ENCODE data around the gene SNORC.
"Not testable (repeated sequence)": the region's sequence is repeated elsewhere in the genome, so short reads cannot be mapped to it uniquely, and the experiment has no call there.

The SNORC gene

DNA sequence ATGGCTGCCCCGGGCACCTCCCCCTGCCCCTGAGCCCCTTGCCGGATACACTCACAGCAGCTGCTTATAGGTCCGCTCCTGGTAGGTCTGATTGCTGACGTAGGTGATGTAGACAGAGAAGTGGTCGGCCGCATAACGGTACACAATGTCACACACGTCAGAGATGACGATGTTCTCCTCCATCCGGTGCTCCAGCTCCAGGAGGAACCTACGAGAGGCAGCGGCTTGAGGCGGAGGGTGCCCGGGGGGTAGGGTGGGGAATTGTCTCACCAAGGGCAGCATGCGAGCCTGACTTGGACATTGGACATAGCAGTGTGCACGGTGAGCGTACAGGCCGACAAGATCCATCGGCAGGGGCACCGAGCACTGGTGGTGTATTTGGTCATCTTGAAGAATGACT, 22.8 kb downstream of the SNORC start:
- Mint-ChIP-seq H3K27me3 (ENCODE audit: low read depth) (no peaks in the 10 kb centered on the region), H3K27ac (no peak overlapping the region), H3K4me3 (no peak overlapping the region), H3K36me3 (ENCODE audit: low read depth) (no peaks in the 10 kb centered on the region), H3K4me1 (ENCODE audit: low read depth) (no peaks in the 10 kb centered on the region), H3K9me3 (no peaks in the 10 kb centered on the region)

DNA sequence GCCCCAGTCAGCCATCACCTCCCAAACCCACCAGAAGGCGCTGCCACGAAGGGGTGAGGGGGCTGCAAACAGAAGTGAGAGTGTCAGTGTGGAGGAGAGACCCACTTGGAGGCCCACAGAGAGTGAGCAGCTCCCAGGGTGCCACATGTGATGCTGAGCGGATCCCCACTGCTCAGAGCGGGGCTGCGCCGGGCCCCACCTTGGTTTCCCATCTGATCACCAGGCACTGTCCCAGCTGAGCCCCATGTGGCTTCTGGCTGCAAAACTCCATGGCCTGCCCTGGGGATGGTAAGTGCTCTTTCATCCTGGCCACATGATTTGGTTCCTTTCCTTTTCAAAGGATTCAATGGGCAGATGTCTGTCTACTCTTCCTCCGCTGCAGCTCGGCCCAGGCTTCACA, 23.8 kb downstream of the SNORC start:
- H3K27ac Mint-ChIP-seq, result no peak overlapping the region
- no peaks in the 10 kb centered on the region for H3K27me3 Mint-ChIP-seq (ENCODE audit: low read depth)
- no peaks in the 10 kb centered on the region for H3K36me3 Mint-ChIP-seq (ENCODE audit: low read depth)
- H3K4me1 Mint-ChIP-seq (ENCODE audit: low read depth), result no peaks in the 10 kb centered on the region
- H3K4me3 Mint-ChIP-seq, result no peak overlapping the region
- no peaks in the 10 kb centered on the region for H3K9me3 Mint-ChIP-seq

DNA sequence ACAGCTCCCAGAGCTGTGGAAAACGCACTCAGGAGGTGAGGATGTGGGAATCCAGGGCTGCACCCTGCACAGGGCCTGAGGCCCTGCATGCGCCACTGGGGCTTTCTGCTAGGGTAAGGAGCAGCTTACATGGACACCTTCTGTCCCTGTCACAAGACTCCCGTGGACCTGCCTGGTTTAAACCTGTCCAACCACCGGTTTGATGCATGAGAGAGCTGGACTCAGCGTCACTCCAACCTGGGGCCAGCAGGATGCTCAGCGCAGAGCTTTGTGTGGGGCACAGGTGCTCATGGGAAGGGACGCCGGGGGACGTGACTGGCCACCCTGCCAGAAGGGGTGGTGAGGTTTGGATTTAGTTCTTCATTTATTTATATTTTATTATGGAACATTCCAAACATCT, 24.2 kb downstream of the SNORC start:
- Mint-ChIP-seq H3K36me3 (ENCODE audit: low read depth) (no peaks in the 10 kb centered on the region), H3K9me3 (no peaks in the 10 kb centered on the region), H3K27me3 (ENCODE audit: low read depth) (no peaks in the 10 kb centered on the region), H3K27ac (no peak overlapping the region), H3K4me1 (ENCODE audit: low read depth) (no peaks in the 10 kb centered on the region), H3K4me3 (no peak overlapping the region)

DNA sequence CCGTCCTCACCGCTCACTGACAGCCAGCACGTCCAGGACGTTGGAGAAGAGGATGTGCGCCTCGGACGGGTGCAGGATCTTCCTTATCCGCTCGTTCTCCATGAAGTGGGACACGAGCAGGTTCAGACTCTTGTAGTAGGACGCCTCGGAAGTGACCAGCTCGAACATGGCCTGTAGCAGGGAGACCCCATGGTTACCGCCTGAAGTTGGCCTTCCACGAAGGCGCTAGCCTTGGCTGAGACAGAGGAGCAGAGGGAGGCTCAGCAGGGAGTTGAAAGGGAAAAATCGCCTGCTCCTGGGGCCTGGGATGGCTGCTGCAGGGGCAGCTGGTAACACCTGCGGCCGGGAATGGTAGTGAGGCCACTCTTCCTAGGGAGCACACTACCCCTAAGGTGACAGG, 24.7 kb downstream of the SNORC start:
- Mint-ChIP-seq H3K36me3 (ENCODE audit: low read depth) (no peaks in the 10 kb centered on the region), H3K27ac (no peak overlapping the region), H3K9me3 (no peaks in the 10 kb centered on the region), H3K27me3 (ENCODE audit: low read depth) (no peaks in the 10 kb centered on the region), H3K4me3 (no peak overlapping the region), H3K4me1 (ENCODE audit: low read depth) (no peaks in the 10 kb centered on the region)

DNA sequence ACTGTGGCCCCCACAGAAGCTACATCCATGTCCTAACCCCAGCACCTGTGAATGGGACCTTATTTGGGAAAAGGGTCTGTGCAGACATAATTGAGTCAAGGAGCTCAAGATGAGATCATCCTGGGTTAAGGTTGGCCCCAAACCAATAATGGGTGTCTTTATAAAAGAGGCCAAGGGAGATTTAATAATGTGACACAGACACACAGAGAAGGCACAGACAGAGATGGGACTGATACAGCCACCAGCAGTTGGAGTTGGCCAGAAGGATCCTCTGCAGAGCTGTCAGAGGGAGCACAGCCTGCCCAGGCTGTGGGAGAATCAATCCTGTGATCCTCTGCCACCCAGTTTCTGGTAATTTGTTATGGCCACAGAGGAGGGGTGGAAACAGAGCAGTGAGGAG, 26.0 kb downstream of the SNORC start:
- Mint-ChIP-seq H3K27me3 (ENCODE audit: low read depth) (no peaks in the 10 kb centered on the region), H3K36me3 (ENCODE audit: low read depth) (no peaks in the 10 kb centered on the region), H3K27ac (no peak overlapping the region), H3K4me1 (ENCODE audit: low read depth) (no peaks in the 10 kb centered on the region), H3K9me3 (no peaks in the 10 kb centered on the region), H3K4me3 (no peak overlapping the region)

DNA sequence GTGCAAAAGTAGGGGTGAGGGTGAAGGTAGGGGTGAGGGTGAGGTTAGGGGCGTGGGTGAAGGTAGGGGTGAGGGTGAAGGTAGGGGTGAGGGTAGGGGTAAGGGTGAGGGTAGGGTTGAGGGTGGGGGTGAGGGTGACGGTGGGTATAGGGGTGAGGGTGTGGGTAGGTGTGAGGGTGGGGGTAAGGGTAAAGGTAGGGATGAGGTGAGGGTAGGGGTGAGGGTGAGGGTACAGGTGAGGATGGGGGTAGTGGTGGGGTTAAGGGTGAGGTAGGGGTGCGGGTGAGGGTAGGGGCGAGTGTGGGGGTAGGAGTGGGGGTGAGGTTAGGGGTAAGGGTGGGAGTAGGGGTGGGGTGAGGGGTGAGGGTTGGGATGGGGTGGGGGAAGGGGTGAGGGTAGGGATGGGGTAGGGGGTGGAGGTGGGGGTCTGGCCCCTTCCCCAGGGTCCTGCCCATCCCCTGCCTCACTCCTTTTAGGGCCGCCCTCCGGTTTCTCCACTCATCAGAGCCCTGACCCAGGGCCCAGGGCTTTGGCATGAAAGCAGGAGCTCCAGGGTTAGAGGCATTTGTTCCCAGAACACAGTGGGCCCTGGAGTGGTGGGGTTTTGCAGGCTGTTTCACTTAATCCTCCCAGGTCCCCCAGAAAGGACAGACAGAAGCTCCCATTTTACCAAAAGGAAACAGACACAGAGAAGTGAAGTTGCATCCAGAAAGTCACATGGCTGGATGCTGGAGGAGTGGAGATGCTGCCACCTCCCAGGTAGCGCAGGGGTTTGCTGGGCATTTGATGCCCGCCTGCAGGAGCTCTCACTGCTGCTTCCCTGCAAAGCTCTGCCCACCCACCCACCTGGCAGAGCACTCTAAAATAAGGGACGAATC, 26.9 kb downstream of the SNORC start:
- no peaks in the 10 kb centered on the region for H3K4me1 Mint-ChIP-seq (ENCODE audit: low read depth)
- H3K27me3 Mint-ChIP-seq (ENCODE audit: low read depth), result no peaks in the 10 kb centered on the region
- no peaks in the 10 kb centered on the region for H3K36me3 Mint-ChIP-seq (ENCODE audit: low read depth)
- H3K9me3 Mint-ChIP-seq, result no peaks in the 10 kb centered on the region
- no peak overlapping the region for H3K27ac Mint-ChIP-seq
- no peak overlapping the region for H3K4me3 Mint-ChIP-seq

DNA sequence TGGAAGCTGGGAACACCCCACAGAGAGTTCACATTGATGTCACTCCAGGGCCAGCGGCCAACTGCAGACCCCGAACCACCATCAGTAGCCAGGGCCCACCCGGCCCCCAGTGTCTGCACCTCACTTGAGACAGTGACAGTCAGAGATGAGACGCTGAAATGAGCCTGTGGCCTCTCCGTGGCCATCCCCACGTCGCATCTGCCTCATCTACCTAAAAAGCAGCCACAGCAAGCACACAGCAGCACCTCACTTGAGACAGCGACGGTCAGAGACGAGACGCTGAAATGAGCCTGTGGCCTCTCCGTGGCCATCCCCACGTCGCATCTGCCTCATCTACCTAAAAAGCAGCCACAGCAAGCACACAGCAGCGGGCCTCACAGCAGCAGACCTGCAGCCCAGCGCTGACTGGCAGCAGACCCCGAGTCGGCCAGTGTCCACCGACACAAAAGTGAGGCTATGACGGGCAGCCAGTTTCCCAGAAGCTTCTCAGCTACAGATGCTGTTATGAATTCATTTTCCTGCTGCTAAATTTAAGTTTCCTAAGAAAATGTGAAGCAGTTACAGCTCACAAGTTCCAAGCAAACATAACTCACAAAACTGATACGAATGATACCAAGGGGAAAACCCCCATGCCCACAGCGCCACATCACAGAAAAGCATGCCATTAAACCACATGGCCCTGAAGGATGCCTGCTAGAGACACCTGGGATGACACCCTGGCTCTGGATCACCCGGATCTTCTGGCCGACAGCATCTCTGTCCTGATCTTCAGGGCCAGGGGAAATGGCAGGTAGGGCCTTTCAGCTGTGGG, 27.7 kb downstream of the SNORC start:
- H3K4me3 Mint-ChIP-seq, result no peak overlapping the region
- no peak overlapping the region for H3K27ac Mint-ChIP-seq
- no peaks in the 10 kb centered on the region for H3K9me3 Mint-ChIP-seq
- no peaks in the 10 kb centered on the region for H3K36me3 Mint-ChIP-seq (ENCODE audit: low read depth)
- H3K4me1 Mint-ChIP-seq (ENCODE audit: low read depth), result no peaks in the 10 kb centered on the region
- H3K27me3 Mint-ChIP-seq (ENCODE audit: low read depth), result no peaks in the 10 kb centered on the region

DNA sequence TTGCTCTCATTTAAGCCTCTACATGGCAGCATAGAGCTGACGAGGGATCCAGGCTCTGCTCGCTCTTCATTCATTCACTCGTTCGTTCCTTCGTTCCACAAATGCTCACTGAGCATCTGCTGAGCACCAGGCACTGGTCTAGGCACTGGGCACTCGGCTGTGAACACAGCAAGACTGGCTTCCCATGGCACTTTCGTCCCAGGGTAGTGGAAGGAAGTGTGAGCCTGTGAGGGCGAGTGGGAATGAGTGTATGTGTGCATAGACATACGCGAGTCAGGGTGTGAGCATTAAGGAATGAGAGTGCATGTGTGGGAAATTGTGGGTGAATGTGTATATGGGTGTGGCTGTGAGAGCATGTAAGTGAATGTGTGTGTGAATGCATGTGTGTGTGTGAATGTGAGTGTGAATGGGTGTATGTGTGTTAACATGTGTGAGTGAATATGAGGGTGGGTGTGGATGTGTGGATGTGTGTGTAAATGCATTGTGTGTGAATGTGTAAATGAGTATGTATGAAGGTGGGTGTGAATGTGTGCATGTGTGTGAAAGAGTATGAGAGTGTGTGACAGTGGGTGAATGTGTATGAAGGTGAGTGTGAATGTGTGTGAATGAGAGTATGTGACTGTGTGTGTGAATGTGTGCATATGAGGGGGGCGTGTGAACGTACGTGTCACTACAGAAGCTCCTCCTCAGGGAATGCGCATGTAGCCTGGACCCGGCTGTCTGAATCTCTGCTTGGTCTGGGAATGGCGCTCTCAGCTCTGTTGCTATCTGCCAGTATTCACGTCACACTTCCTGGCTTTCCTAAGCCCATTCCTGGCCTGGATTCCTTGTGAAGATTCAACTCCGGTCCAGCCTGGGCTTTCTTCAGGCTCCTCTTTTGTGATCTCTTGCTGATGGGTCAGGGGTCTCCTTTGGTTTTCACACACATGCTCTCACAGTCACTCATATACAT, 28.8 kb downstream of the SNORC start:
- Mint-ChIP-seq H3K4me1 (ENCODE audit: low read depth) (no peaks in the 10 kb centered on the region), H3K9me3 (no peaks in the 10 kb centered on the region), H3K36me3 (ENCODE audit: low read depth) (no peaks in the 10 kb centered on the region), H3K4me3 (no peak overlapping the region), H3K27me3 (ENCODE audit: low read depth) (no peaks in the 10 kb centered on the region), H3K27ac (no peak overlapping the region)

DNA sequence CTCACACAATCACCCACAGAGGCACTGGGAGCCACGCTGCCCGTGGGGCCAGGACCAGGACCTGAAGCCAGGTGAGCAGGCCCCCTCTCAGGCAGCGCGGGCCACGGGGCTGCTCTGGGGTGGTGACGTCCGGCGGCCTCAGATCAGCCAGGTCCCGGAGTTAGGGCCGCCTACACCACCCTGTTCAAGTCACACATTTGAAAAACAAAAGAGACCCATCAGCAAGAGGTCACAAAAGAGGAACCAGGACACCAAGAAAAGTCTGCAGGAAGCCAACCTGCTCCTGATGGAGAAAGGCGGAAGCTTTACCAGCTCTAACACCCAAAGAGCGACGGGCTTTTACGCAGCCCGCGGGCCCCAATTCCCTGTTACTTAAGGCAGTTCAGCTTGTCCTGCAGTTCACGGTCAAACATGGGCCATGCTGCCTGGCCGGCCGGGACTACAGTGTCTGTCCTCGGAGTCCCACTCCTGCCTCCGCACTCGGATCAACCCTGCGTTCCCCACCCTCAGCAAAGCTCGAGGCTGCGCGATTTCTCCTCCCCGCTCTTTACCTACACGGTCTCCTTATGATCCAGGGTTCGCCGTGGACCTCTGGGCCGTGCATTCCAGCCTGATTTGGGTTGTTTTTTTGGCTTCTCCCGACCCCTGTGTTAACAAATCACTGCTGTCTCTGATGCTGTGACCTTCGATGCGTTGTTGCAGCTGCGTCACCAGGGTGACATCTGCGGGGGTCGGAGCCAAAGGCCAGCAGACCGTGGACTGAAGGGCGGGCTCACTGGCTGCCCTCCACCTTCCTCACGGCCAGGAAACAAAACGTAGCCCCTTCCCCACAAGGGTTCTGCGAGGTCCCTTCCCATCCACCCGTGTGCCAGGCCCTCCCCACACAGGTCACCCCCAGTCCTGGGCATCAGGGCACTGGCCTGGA, 31.0 kb downstream of the SNORC start:
- Mint-ChIP-seq H3K27ac (no peak overlapping the region), H3K9me3 (no peaks in the 10 kb centered on the region), H3K36me3 (ENCODE audit: low read depth) (no peaks in the 10 kb centered on the region), H3K27me3 (ENCODE audit: low read depth) (no peaks in the 10 kb centered on the region), H3K4me1 (ENCODE audit: low read depth) (no peaks in the 10 kb centered on the region), H3K4me3 (no peak overlapping the region)

DNA sequence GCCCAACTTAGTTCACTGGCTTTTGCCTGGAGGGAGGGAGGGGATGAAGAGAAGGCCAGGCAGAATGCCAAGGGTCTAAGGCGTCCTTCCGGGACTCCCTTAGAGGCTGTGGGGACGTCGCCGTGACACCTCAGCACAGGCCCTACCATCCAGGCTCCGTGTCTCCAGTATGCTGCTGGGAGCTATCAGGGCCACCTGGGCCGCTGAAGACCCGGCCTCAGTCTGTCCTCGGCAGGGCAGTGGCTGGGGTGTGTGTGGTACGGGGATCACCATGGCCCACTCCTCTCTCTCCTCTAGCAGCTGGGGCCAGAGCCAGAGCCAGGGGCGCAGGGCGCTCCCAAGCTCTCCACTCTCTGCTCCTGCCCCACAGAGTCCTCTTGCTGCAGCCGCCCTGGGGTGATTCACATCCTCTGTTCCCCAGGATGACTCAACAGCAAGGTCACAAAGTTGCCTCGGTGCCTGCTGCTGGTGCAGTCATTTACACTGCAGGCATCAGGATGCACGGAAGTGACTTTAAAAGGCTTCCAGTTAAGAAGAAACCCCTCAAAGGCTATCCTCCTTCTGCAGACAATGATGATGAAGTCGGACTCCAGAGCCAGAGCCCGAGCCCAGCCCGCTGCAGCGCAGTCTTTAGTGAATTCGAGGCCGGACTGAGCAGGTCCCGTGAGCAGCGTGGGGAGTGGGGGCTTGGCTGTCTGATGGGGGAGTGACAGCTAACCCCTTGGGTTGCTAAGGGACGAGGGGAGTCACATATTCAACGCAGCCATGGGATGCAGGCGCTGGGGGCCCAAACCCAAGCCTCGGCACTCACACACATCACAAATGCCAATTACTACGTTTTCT, 31.9 kb downstream of the SNORC start:
- Mint-ChIP-seq H3K4me1 (ENCODE audit: low read depth) (no peaks in the 10 kb centered on the region), H3K27ac (no peak overlapping the region), H3K9me3 (no peaks in the 10 kb centered on the region), H3K27me3 (ENCODE audit: low read depth) (no peaks in the 10 kb centered on the region), H3K36me3 (ENCODE audit: low read depth) (no peaks in the 10 kb centered on the region), H3K4me3 (no peak overlapping the region)

DNA sequence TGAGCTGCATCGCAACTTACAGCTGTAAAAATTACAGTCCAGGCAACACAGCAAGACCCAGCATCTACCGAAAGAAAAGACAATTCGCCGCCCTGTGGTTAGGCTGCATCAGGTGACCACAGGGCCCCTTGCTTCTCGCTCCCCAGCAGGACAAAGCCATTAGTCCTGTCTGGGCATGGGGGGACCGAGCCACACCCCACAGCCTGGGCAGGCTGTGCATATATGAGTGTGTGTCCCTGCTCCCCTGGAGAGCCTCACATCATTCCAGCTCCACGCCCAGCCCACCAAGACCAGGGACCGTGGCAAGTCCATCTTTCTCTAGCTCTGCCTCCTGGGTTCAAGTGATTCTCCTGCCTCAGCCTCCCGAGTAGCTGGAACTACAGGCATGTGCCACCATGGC, 33.9 kb downstream of the SNORC start:
- H3K27me3 Mint-ChIP-seq (ENCODE audit: low read depth), result no peaks in the 10 kb centered on the region
- H3K4me1 Mint-ChIP-seq (ENCODE audit: low read depth), result no peaks in the 10 kb centered on the region
- H3K27ac Mint-ChIP-seq, result no peak overlapping the region
- H3K4me3 Mint-ChIP-seq, result no peak overlapping the region
- H3K9me3 Mint-ChIP-seq, result no peaks in the 10 kb centered on the region
- no peaks in the 10 kb centered on the region for H3K36me3 Mint-ChIP-seq (ENCODE audit: low read depth)

DNA sequence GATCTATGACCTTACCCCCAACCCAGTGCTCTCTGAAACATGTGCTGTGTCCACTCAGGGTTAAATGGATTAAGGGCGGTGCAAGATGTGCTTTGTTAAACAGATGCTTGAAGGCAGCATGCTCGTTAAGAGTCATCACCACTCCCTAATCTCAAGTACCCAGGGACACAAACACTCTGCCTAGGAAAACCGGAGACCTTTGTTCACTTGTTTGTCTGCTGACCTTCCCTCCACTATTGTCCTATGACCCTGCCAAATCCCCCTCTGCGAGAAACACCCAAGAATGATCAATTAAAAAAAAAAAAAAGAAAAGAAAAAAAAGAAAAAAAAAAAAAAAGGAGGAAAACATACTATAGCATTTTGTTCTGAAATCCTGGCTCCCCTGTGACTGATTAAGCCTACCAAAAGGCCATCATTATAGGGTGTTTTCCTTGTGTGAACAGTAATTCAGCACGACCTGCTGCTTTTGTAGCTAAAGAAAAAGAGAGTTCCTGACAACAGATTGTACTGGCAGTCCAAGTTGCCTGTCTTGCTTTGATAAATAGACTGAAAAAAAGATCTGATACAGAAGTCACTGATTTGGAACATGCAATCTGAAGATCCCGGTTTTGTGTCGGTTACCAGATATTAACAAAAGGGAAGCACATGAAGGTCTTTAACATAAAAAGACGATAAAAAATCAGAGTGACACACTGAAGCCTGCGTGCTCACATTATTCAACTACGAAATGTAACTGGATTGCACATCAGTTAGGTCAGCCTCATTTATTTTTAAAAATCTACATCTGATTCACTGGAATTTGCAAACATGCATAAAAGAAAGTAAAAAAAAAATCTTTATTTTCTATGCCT, 37.0 kb downstream of the SNORC start:
- H3K9me3 Mint-ChIP-seq; H3K36me3 Mint-ChIP-seq (ENCODE audit: low read depth); H3K27ac Mint-ChIP-seq; H3K4me3 Mint-ChIP-seq; H3K4me1 Mint-ChIP-seq (ENCODE audit: low read depth): not testable (repeated sequence)
- peaks cover 23% of the 10 kb centered on the region for H3K27me3 Mint-ChIP-seq (ENCODE audit: low read depth)
